Kidney tubule cell (primary cell): Measurements from ENCODE around the gene GAPVD1.
"Not testable (repeated sequence)": the region's sequence is repeated elsewhere in the genome, so short reads cannot be mapped to it uniquely, and the experiment has no call there.

Source experiments
- DNase-seq: peaks from one replicate; pipeline ENCODE4 v3.0.0-alpha.2; 2018; ENCODE audit warnings: low spot score

The GAPVD1 gene, protein sequence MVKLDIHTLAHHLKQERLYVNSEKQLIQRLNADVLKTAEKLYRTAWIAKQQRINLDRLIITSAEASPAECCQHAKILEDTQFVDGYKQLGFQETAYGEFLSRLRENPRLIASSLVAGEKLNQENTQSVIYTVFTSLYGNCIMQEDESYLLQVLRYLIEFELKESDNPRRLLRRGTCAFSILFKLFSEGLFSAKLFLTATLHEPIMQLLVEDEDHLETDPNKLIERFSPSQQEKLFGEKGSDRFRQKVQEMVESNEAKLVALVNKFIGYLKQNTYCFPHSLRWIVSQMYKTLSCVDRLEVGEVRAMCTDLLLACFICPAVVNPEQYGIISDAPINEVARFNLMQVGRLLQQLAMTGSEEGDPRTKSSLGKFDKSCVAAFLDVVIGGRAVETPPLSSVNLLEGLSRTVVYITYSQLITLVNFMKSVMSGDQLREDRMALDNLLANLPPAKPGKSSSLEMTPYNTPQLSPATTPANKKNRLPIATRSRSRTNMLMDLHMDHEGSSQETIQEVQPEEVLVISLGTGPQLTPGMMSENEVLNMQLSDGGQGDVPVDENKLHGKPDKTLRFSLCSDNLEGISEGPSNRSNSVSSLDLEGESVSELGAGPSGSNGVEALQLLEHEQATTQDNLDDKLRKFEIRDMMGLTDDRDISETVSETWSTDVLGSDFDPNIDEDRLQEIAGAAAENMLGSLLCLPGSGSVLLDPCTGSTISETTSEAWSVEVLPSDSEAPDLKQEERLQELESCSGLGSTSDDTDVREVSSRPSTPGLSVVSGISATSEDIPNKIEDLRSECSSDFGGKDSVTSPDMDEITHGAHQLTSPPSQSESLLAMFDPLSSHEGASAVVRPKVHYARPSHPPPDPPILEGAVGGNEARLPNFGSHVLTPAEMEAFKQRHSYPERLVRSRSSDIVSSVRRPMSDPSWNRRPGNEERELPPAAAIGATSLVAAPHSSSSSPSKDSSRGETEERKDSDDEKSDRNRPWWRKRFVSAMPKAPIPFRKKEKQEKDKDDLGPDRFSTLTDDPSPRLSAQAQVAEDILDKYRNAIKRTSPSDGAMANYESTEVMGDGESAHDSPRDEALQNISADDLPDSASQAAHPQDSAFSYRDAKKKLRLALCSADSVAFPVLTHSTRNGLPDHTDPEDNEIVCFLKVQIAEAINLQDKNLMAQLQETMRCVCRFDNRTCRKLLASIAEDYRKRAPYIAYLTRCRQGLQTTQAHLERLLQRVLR (N-terminal part only)

DNA sequence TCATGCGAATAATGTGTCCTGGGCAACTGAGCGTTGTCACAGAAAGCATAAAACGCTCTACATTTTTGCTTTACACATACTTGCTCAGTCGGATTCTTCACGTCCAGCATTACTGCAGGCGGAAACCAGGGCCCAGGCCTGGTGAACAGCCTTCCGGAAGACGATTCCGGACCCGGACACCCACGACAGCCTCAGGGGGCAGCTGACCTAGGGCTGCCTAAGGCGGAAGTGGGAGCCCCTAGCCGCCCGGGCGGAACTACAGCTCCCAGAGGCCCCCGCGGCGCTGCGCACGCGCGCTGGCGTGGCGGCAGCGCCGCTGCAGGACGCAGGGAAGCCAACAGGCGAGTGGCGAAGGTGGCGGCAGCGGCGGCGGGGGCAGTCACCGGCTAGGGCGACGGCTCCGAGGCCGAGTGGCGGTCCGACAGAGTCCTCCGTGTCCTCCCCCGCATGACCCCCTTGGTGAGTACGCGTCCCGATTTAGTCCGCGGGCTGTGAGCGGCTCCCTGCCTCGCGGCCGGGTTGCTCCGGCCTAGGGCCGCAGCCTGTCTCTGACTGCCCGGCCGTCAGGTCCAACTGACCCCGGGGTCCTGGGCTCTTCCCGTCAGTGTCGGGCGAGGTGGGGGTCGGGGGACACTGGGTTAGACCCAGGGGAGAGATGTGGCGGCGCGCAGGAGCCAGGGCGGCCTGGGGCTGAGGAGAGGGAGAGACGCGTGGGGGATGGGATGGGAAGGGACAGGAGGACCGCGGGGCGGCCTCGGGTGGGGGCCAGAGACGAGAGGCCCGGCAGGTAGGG lies at the start of gene GAPVD1:
Gene GAPVD1, plus strand, starts transcription at position 326 of the 793 bp plus-strand sequence. CDS start 37,096 bp downstream, outside the sequence.
- DNase-seq = peak; percentile 97

DNA sequence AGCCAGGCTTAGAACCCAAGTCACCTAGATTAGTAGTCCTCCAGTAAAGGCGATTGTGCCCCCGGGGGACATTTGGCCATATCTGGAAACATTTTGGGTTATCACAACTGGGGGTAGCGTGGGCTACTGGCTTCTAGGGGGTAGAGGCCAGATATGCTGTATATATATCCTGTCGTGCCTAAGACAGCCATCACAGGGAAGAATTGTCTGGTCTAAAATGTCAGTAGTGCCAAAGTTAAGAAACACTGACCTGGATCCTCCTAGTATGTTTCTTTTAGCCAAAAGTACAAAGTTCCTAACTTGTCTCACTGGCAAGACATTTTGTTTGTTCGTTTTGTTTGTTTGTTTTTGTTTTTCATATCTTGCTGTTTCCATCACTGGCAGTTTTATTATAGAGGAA lies 47.4 kb upstream of the GAPVD1 start:
- no peak for DNase-seq

DNA sequence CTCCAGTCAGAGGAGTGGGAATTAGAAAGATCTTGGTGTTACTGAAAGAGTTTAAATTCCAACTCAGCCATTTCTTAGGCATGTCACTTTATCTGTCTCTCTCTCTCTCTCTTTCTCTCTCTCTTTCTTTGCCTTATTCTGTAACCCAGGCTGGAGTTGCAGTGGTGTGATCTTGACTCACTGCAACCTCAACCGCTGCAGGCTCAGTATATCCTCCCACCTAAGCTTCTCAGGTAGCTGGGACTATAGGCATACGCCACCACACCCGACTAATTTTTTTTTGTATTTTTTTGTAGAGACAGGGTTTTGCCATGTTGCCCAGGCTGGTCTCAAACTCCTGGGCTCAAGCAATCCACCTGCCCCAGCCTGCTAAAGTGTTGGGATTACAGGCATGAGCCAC lies 43.0 kb upstream of the GAPVD1 start:
- DNase-seq = no peak

DNA sequence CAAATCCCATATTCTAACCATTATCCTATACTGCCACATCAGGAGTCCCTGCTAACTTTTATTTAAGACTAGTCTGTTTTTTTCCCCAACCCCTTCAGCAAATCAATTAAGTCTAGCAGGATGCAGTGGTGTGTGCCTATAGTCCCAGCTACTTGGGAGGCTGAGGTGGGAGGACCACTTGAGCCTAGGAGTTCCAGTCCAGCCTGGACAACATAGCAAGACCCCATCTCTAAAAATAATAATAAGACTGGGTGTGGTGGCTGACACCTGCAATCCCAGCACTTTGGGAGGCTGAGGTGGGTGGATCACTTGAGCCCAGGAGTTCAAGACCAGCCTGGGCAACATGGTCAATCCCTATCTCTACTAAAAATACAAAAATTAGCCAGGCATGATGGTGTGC lies 36.8 kb upstream of the GAPVD1 start:
- not testable (repeated sequence) for DNase-seq

DNA sequence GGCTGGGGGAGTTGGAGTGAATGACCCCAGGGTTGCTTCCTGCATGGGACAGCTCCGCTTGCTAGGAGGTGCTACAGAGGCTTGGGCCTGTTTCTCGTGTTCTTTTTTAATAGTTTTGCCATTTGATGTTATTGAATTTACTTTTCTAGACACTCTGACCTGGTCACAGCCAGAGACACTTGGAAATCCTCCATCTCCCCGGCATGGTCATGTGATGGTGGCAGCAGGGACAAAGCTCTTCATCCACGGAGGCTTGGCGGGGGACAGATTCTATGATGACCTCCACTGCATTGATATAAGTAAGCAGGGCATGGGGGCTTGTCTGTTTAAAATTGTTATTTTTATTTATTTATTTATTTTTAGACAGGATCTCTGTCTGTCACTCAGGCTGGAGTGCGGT lies 33.9 kb upstream of the GAPVD1 start:
- DNase-seq = no peak

DNA sequence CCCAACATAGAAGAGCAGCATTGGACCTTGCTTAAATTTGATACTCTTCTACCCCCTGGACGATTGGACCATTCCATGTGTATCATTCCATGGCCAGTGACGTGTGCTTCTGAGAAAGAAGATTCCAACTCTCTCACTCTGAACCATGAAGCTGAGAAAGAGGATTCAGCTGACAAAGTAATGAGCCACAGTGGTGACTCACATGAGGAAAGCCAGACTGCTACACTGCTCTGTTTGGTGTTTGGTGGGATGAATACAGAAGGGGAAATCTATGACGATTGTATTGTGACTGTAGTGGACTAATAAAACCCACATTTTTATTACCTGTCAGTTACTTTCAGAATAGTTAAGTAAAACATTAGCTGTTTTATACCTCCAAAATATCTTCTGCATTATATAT lies 27.9 kb upstream of the GAPVD1 start:
- DNase-seq = peak; percentile 95

DNA sequence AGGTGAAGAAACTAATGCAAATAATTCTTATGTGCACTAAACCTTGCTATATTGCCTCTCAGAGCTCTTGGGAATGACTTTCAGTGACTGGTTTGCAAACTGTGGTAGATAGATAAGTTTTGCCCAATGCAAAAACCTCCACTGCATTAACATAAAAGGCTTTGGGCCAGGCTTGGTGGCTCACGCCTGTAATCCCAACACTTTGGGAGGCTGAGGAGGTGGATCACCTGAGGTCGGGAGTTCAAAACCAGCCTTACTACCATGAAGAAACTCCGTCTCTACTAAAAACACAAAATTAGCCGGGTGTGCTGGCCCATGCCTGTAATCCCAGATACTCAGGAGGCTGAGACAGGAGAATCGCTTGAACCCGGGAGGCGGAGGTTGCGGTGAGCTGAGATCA lies 27.5 kb upstream of the GAPVD1 start:
- not testable (repeated sequence) for DNase-seq

DNA sequence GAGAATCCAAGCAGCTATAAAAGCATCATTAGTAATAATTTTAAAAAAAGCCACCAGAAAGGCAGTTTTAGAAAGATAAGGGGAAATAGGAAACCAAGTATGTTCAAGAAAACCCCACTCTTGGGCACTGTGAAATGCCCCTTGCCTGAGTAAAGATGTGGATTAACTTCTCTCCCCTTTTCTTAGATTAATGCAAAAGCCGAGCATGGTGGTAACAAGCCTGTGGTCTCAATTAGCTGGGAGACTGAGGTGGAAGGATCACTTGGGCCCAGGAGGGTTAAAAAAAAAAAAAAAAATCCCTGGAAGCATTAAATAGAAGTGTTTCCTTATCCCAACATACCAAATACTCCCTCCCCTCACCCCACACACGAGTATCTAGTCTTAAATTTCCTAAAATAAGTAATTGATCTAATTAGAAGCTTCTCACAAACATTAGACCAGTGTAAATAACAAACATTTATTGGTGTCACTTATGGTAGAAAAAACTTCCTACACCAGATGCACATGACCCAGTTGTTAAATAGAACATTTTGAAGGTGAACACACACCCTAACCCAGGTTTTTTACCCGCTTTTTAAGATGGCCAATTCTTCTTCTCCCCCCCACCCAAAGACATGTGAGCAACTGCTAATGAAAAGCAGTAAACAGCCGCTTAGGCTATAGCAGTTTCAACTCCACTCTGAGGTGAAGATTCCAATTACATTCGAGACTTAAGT lies 25.7 kb upstream of the GAPVD1 start:
- no peak for DNase-seq

DNA sequence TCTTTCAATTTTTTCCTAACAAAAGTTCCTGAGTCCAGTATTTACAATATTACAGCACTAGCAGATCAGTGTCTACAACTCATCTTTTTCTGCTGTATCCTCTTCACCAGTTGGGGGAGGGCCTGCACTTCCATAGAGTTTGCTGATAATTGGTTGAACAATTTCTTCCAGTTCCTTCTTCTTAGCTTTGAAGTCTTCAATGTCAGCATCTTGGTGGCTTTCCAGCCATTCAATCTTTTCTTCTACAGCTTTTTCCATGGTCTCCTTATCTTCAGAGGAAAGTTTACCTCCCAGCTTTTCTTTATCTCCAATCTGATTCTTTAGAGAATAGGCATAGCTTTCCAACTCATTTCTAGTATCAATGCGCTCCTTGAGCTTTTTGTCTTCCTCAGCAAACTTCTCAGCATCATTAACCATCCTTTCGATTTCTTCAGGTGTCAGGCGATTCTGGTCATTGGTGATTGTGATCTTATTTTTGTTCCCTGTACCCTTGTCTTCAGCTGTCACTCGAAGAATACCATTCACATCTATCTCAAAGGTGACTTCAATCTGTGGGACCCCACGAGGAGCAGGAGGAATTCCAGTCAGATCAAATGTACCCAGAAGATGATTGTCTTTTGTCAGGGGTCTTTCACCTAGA lies 25.0 kb upstream of the GAPVD1 start:
- DNase-seq = not testable (repeated sequence)

DNA sequence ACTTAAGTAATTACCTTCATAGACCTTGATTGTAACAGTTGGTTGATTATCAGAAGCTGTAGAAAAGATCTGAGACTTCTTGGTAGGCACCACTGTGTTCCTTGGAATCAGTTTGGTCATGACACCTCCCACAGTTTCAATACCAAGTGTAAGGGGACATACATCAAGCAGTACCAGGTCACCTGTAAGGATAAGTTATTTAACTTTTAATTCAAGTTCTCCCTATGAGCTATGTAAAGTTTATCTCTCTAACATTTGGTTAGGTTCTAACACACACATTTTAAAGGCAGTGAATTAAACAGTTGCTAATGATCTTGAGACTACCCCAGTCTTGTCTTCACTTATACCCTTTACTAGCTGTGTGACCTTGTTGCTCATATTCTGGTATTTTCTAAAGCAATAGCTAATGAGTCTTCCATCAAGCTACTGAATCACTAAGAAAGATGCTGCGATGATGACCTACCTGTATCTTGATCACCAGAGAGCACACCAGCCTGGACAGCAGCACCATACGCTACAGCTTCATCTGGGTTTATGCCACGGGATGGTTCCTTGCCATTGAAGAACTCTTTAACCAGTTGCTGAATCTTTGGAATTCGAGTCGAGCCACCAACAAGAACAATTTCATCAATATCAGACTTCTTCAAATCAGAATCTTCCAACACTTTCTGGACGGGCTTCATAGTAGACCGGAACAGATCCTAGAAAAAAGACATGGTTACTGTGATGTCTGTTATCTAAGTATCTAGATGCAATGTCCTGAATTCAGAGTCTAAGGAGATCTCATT lies 23.3 kb upstream of the GAPVD1 start:
- DNase-seq = no peak

DNA sequence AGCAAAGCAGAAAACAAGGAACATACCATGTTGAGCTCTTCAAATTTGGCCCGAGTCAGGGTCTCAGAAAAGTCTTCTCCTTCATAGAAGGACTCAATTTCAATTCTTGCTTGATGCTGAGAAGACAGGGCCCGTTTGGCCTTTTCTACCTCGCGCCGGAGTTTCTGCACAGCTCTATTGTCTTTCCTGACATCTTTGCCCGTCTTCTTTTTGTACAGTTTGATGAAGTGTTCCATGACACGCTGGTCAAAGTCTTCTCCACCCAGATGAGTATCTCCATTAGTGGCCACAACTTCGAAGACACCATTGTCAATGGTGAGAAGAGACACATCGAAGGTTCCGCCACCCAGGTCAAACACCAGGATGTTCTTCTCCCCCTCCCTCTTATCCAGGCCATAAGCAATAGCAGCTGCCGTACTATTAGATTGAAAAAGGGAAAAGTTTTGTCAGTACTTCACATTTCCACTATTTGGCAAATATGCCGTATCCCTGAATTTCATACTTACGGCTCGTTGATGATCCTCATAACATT lies 22.6 kb upstream of the GAPVD1 start:
- no peak for DNase-seq

DNA sequence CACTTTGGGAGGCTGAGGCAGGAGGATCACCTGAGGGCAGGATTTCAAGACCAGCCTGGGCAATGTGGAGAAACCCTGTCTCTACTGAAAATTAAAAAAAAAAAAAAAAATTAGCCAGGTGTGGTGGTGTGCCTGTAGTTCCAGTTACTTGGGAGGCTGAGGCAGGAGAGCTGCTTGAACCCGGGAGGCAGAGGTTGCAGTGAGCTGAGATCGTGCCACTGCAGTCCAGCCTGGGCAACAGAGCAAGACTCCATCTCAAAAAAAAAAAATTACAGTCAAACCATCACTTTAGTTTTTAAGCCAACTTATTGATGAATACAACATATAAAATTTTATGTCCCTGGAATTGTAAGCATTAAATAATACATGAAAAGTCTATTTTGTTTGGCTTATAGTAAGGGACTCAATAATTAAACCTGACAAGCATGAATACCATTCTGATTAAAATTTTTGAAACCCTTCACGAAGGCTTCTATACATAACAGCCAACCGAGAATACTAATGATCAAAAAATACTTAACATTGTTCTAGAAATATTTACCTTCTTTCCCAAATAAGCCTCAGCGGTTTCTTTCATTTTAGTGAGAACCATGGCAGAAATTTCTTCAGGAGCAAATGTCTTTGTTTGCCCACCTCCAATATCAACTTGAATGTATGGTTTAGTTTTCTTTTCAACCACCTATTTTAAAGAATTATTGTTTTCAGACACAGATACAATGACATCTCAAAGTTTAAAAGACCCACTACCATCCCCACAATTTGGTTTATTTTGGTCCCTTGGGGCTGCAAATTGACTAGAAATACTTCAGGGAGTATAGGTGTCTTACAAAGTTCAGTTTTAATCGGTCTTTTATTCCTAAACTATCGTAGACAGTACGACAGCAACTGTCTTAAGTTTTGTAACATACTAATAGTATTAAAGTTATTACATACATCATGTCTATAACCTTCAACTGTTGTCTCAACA lies 21.7 kb upstream of the GAPVD1 start:
- DNase-seq = no peak

DNA sequence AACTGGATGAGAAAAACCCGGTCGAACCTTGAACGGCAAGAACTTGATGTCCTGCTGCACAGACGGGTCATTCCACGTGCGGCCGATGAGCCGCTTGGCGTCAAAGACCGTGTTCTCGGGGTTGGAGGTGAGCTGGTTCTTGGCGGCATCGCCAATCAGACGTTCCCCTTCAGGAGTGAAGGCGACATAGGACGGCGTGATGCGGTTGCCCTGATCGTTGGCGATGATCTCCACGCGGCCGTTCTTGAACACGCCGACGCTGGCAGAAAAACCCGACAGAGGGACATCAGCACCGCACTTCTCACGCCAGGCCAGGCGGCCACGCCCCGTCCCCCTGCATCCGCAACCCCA lies 21.0 kb upstream of the GAPVD1 start:
- DNase-seq = peak; percentile 50

DNA sequence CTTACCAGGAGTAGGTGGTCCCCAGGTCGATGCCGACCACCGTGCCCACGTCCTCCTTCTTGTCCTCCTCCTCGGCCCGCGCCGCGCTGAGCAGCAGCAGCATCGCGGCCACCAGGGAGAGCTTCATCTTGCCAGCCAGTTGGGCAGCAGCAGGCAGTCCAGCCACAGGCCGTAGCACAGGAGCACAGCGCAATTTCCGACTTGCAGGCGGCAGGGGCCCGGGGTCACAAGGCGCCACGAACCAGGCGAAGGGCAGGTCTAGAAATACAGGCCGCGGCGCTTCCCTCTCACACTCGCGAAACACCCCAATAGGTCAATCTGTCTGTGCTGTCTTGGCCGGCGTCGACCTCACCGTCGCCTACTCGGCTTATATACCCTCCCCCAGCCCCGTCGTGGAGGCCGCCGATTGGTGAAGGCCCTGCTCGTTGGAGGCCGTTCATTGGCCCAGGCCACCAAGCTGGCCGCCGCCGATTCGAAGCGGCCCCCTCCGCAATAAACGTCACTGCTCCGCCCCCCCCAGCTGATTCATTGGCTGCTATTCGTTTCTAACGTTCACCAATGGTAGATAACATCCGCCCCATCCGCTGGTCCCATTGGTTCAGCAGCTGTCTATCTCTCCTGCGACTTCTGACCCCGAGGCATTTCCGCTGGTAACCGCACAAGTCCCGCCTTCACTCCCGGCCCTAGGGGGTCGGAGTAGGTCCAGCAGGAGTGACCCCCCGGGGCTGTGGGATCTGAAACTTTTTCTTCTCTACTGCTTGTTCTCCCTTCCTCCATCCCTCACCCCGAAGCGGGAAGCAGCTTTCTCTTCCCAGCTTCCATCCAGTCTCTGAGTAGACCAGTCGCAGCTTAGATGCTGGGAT lies 20.4 kb upstream of the GAPVD1 start, which contains the start of gene HSPA5:
Gene HSPA5, minus strand, starts transcription at position 344 of the 863 bp plus-strand sequence. Its CDS starts 217 bp downstream, at position 127.
- peak; percentile 100 for DNase-seq

DNA sequence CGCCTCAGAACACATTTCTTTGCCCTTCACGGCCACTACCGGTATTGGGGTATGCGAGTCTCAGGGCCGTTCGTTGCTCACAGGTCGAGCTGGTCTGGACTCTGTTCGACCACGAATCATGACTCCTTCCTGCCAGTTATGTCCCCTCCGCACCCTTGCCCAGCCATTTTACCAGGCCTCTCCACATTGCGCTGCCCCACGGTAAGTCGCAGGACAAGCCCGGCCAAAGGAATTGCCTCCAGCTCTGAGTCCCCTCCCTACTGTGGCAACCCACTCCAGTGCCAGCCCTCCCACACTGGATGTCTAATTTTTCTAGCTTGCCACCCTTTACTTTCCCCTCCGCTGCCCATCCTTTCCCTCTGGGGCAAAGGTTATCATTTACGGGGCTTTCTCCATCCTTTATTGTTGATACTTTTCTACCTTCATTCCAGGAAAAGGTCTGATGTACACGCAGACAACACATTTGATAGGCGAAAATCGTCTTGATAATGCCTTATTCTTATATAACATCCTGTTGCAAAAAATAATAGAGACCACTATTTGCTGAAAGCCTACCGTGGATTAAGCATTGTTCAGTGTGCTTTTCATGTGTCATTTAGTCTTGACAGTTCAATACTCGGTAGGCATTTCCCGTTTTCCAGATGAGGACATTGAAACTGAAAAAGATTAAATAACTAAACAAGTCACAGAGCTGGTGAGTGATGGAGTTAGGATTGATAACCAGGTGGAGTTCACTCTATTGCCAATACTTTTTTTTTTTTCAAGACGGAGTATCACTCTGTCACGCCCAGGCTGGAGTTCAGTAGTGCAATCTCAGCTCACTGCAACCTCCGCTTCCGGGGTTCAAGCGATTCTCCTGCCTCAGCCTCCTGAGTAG lies 19.5 kb upstream of the GAPVD1 start:
- DNase-seq = no peak

DNA sequence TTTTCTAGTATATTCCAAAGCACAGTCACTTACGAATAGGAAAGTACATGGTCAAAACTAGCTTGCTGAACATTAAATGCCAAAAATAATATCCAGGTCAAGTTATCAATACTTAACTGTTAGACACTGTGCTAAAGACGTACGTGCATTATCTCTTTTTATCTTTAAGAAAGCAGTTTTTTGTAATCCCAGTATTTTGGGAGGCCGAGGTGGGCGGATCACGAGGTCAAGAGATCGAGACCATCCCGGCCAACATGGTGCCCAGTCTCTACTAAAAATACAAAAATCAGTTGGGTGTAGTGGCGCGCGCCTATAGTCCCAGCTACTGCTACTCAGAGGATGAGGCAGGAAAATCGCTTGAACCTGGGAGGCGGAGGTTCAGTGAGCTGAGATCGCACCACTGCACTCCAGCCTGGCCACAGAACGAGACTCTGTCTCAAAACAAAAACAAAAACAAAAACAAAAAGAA lies 17.8 kb upstream of the GAPVD1 start:
- DNase-seq = no peak
